ENCODE results near the gene TP53BP2. TPM values are rescaled to one million over a fixed set of nuclear protein-coding genes. Genes with fewer than 3 reads are reported as not detected.

TP53BP2 gene
- total RNA-seq, 2 experiments from 2014 or later: 37.8 to 38.7 TPM

DNA sequence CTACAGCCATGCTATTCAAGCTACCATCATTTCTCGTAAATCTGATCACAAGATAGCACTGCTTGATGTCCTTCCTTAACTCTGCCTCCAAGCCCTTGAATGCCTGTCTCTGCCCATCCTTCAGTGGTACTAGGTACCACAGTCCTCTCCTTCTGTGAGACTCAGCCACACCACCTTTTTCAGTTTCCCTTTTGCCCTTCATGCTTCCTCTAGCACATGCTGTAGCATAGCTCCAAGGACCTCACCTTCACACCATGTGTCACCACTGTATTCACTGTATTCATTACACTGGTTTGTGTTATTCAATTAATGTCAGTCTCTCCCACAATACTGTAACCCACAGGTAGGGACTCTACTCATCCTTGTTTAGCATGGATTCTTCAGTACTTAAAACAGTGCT lies 8.0 kb upstream of the TP53BP2 start:
- ChIA-PET POLR2A (no interaction called here), CTCF (no interaction called here)

DNA sequence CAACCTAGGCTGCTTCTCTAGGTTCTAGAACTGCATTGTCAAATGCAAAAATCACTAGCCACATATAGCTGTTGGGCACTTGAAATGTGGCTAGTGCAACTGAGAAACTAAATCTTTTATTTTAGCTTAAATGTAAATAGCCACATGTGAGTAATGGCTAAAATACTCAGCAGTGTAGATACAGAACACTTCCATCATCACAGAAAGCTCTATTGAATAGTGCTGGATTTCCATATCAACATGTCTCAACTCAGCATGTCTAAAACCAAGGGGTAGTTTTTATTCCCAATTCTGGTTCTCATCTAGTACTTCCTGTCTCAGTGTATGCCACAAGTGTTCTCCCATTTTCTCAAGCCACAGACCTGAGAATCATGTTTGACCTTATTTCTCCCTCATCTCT lies 7.5 kb upstream of the TP53BP2 start:
- CTCF ChIA-PET: no interaction called here
- POLR2A ChIA-PET: no interaction called here

GRCh38 chr1:223852337-223852736 lies 6.6 kb upstream of the TP53BP2 start:
- ChIA-PET CTCF (no interaction called here), POLR2A (no interaction called here)

DNA sequence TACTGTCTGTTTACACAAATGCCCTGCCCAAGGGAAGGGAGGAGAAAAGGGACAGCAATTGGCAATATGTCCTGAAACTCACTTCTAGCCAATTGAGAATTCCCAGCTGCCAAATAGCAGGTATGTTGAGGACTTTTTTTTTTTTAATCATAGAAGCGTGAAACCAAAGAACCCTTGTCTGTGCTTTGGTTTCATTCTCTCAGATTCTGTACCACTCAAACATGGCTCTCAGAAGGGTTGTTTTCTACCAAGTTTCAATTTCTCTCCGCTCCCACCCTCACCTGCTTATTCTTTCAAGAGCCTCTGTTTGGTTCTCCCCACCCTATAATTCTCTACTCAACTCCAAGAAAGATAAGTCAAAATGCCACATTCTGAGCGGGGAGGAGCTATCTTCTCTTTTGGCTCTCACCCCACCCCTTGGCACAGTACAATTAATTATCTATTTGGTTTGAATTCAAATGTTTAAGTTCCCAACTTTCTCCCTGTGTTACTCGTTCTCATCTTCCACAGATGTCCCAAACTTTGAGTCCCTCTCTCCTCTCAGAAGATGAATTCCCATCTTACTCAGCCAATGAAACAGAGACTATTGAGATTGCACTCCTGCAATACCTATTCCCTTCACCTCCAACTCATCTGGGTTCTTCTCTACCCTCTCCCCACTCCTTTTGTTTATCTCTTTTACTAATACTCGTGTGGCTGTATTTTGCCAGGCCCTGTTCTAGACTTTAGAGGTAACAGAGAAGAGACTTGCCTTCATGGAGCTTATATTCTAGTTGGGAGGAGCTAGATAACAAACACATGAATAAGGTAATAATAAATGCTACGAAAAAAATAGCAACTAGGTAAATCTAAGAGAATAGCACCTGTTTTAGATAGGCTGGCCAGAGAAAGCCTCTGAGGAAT lies 3.9 kb upstream of the TP53BP2 start:
- CTCF ChIA-PET: interaction anchor here (1.0 kb wide), 1 partner anchor 14 kb away, joined by 3 read pairs; no protein-coding TSS in a partner anchor
- POLR2A ChIA-PET: interaction anchor here (0.6 kb wide), 1 partner anchor 102 kb away, joined by 3 read pairs; no protein-coding TSS in a partner anchor

DNA sequence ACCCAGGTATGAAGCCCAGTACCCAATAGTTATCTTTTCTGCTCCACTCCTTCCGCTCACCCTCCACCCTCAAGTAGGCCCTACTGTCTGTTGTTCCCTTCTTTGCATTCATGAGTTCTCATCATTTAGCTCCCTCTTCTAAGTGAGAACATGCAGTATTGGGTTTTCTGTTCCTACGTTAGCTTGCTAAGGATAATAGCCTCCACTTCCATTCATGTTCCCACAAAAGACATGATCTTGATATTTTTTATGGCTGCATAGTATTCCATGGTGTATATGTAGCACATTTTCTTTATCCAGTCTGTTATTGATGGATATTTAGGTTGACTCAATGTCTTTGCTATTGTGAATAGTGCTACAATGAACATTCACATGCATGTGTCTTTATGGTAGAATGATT lies 2.8 kb upstream of the TP53BP2 start:
- CTCF ChIA-PET: interaction anchor here (1.4 kb wide), 1 partner anchor 31 kb away, joined by 3 read pairs; no protein-coding TSS in a partner anchor
- POLR2A ChIA-PET: no interaction called here

GRCh38 chr1:223847781-223848345 lies 2.1 kb upstream of the TP53BP2 start:
- ChIA-PET POLR2A (no interaction called here), CTCF (interaction anchor here (1.4 kb wide), 1 partner anchor 31 kb away, joined by 3 read pairs; no protein-coding TSS in a partner anchor)

DNA sequence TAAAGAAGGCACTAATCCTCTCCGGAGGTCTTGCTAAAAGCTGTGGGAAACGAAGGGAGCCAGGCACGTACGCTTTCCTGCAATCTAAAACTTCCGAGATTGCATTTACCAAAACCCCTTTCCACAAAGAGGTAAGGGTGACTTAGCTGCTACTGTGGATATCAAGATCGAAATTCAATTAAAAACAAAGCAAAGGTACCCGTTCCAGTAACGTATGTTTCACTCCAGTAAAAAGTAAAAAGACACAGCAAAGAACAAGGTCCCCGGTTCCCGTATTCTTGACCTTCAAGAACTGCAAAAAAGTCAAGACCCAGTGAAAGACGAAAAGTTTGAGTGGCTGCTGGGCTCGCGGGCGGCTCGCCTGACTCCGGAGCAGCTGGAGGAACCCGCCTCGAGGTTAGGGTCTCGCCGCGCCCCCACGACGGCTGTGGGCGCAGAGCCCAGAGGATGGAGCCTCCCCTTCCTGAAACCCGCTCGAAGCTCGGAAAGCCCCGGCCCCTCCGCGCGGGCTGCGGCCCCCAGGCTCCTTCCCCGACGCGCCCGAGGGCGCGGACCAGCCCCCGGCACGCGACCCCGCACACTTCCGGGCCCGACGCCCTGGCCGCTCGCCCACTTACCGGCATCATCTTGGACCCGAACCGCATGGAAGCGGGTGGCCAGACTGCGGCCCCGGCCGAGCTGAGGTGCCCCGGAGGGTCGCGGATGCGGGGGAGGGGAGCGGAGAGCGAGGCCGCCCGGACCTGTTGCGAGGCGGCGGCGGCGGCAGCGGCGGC lies 524 bp downstream of the TP53BP2 start:
- ChIA-PET POLR2A (interaction anchor here (0.8 to 1.9 kb wide), 6 partner anchors 9 to 147 kb away, joined by 3 to 14 read pairs (median 4); no protein-coding TSS in a partner anchor), CTCF (interaction anchor here (0.9 to 2.9 kb wide), 4 partner anchors 12 to 144 kb away, joined by 3 to 14 read pairs (median 4); no protein-coding TSS in a partner anchor)

DNA sequence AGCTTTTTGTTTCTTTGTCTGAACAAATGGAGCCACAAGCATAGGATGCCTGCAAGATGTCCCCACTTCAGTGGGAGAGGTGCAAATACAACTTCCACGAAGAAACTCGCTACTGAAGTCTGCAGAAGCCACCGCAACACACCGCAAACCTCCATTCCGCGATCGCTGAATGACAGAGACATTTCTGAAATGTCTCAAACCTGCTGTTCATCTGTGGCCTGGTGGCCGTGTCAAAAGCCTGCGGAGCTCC lies 1.0 kb downstream of the TP53BP2 start:
- ChIA-PET POLR2A (interaction anchor here (0.8 to 1.9 kb wide), 4 partner anchors 8 to 18 kb away, joined by 3 to 14 read pairs (median 6); no protein-coding TSS in a partner anchor), CTCF (interaction anchor here (0.9 to 2.9 kb wide), 3 partner anchors 11 to 33 kb away, joined by 3 to 14 read pairs (median 5); no protein-coding TSS in a partner anchor)

- POLR2A ChIA-PET: interaction anchor here (0.8 to 1.9 kb wide), 4 partner anchors 8 to 18 kb away, joined by 3 to 14 read pairs (median 6); no protein-coding TSS in a partner anchor
- CTCF ChIA-PET: interaction anchor here (1.1 to 2.9 kb wide), 2 partner anchors 11 to 13 kb away, joined by 3 to 14 read pairs; no protein-coding TSS in a partner anchor
Measured at GRCh38 chr1:223843934-223844786, 1.6 kb downstream of the TP53BP2 start.

- POLR2A ChIA-PET: interaction anchor here (1.3 kb wide), 1 partner anchor 10 kb away, joined by 3 read pairs; no protein-coding TSS in a partner anchor
- CTCF ChIA-PET: interaction anchor here (0.6 kb wide), 1 partner anchor 94 kb away, joined by 3 read pairs; no protein-coding TSS in a partner anchor
Measured at GRCh38 chr1:223842784-223843183, 3.0 kb downstream of the TP53BP2 start.

- CTCF ChIA-PET: interaction anchor here (0.6 kb wide), 1 partner anchor 93 kb away, joined by 3 read pairs; no protein-coding TSS in a partner anchor
- POLR2A ChIA-PET: interaction anchor here (0.7 to 1.3 kb wide), 3 partner anchors 9 to 686 kb away, joined by 3 to 4 read pairs (median 4); no protein-coding TSS in a partner anchor
Measured at GRCh38 chr1:223841977-223842623, 3.6 kb downstream of the TP53BP2 start.

DNA sequence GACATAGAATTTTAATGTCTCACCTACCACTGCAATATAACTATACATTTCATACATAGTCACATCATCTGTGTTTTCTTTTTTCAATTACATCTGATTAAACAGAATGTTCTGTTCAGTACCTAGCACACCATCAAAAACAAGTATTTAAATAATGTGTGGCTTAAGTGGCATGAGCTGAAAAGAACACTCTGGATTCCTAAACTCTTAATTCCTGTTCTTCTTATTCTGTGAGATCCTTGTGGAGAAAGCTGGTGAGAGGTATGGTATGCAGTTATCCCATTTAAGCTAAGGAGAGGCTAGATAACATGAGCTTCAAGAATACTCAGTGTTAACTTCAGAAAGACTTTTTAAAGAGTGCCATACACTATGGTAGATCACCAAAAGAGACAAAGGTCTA lies 5.5 kb downstream of the TP53BP2 start:
- ChIA-PET CTCF (interaction anchor here (0.6 kb wide), 1 partner anchor 29 kb away, joined by 3 read pairs; no protein-coding TSS in a partner anchor), POLR2A (no interaction called here)

- ChIA-PET POLR2A (no interaction called here), CTCF (interaction anchor here (0.7 to 1.0 kb wide), 2 partner anchors 36 to 89 kb away, joined by 3 read pairs; no protein-coding TSS in a partner anchor)
Measured at GRCh38 chr1:223838125-223838854, 7.5 kb downstream of the TP53BP2 start.

DNA sequence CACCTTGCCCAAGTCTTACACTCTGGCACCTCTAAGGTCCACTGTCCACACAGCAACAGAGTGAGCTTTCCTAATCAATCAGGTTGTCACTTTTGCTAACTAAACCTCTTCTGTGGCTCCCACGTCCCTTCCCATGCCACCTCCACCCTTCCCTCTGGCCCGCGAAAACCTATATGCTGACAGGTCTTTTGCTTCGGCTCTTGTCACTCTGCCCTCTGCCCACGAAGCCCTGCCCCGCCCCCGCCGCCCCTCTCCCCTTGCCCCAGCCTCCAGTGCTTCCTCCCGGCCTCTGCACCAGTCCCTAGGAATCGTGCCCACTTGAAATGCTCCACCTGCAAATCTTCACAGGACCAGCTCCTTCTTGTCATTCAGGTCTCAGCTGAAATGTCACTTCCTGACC lies 8.1 kb downstream of the TP53BP2 start:
- ChIA-PET POLR2A (interaction anchor here (2.6 kb wide), 1 partner anchor 8 kb away, joined by 14 read pairs; the partner anchor contains the start of gene TP53BP2), CTCF (no interaction called here)

GRCh38 chr1:223837206-223837605 lies 8.5 kb downstream of the TP53BP2 start:
- ChIA-PET POLR2A (interaction anchor here (2.6 kb wide), 1 partner anchor 8 kb away, joined by 14 read pairs; the partner anchor contains the start of gene TP53BP2), CTCF (interaction anchor here (1.9 kb wide), 1 partner anchor 9 kb away, joined by 4 read pairs; no protein-coding TSS in a partner anchor)

DNA sequence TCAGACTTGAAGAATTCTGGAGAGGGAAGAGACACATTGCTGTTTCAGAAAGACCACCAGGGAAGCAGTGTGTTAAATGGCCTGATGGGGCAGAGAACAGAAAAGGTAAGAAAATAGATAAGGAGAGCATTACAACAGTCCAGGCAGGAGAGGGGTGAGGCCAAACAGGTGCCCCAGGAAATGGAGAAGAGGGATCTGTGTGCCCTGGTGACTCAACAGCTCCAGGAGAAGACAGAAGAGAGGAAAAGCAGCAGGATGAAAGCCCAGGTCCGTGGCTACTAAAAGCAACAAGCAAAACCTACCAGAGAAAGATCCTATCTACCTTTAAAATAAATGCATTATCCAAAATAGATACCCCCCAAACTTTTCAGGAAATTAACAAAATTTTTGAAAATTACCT lies 9.2 kb downstream of the TP53BP2 start:
- ChIA-PET CTCF (interaction anchor here (1.9 kb wide), 1 partner anchor 10 kb away, joined by 4 read pairs; no protein-coding TSS in a partner anchor), POLR2A (interaction anchor here (2.6 kb wide), 1 partner anchor 9 kb away, joined by 14 read pairs; the partner anchor contains the start of gene TP53BP2)

- CTCF ChIA-PET: interaction anchor here (1.0 to 1.9 kb wide), 2 partner anchors 11 to 15 kb away, joined by 3 to 4 read pairs; no protein-coding TSS in a partner anchor
- POLR2A ChIA-PET: interaction anchor here (2.6 kb wide), 1 partner anchor 10 kb away, joined by 14 read pairs; the partner anchor contains the start of gene TP53BP2
Measured at GRCh38 chr1:223835754-223836153, 10.0 kb downstream of the TP53BP2 start.
